Measurements from ENCODE around the gene CASP4. TPM values are rescaled to one million over a fixed set of nuclear protein-coding genes. Genes with fewer than 3 reads are reported as not detected.
A peak's percentile ranks its signal among the peaks of the same experiment; 100 is the strongest.

The CASP4 gene
- total and polyA plus RNA-seq, 7 donors, result 5.5 to 113 (median 11.8) TPM

- DNase-seq (no peak), ATAC-seq (no peak)
- H3K36me3 ChIP-seq (ENCODE audit: insufficient read depth in 1 of 2, low read depth in 1 of 2), result no peaks in the 10 kb centered on the region
- H3K4me1 ChIP-seq, result no peaks in the 10 kb centered on the region
- no peaks in the 10 kb centered on the region for H3K27me3 ChIP-seq (ENCODE audit: insufficient read depth in 3 of 3, low read length in 2 of 3)
- intact Hi-C loops (cut with DNase I), result no loop called here
- H3K27ac ChIP-seq, result no peak overlapping the region
- TF ChIP-seq CTCF (IDR thresholded peaks at IDR 0.05), result no peak
- H3K9me3 ChIP-seq, result no peaks in the 10 kb centered on the region
- no peak overlapping the region for H3K4me3 ChIP-seq
These were observed 69.1 kb downstream of the CASP4 start for GRCh38 chr11:104899226-104899625.

GRCh38 chr11:104898685-104899013 lies 69.7 kb downstream of the CASP4 start:
- intact Hi-C loops (cut with DNase I), result no loop called here
- H3K4me1 ChIP-seq, result no peaks in the 10 kb centered on the region
- H3K4me3 ChIP-seq, result peak overlapping the region; percentile 26
- TF ChIP-seq CTCF (IDR thresholded peaks at IDR 0.05), result no peak
- DNase-seq, result no peak
- WGBS, 3 donors, result 42 to 64% (median 43%) methylated on average over 1 of the region's 1 CpG
- H3K27ac ChIP-seq, result no peak overlapping the region
- no peak for ATAC-seq
- H3K36me3 ChIP-seq (ENCODE audit: insufficient read depth in 1 of 2, low read depth in 1 of 2), result no peaks in the 10 kb centered on the region
- H3K9me3 ChIP-seq, result no peaks in the 10 kb centered on the region
- no peaks in the 10 kb centered on the region for H3K27me3 ChIP-seq (ENCODE audit: insufficient read depth in 3 of 3, low read length in 2 of 3)

GRCh38 chr11:104897891-104898684 lies 70.3 kb downstream of the CASP4 start, which contains the start of gene CASP12:
CASP12 (minus strand) TSS chr11:104898460.
- ATAC-seq, result peak in 1 of 4 donors; percentile 37
- no peak for TF ChIP-seq CTCF (IDR thresholded peaks at IDR 0.05)
- Histone ChIP-seq H3K4me3 (peak within 1 kb of the TSS; percentile 26), H3K9me3 (no peaks in the 10 kb centered on the region), H3K27me3 (ENCODE audit: insufficient read depth in 3 of 3, low read length in 2 of 3) (no peaks in the 10 kb centered on the region), H3K4me1 (no peaks in the 10 kb centered on the region), H3K36me3 (ENCODE audit: insufficient read depth in 1 of 2, low read depth in 1 of 2) (no peaks in the 10 kb centered on the region), H3K27ac (peak within 1 kb of the TSS; percentile 1)
- intact Hi-C loops (cut with DNase I), result no loop called here
- WGBS, 3 donors, result 46 to 51% (median 48%) methylated on average over 9 of the region's 9 CpGs
- DNase-seq, result no peak

GRCh38 chr11:104895634-104896033 lies 72.7 kb downstream of the CASP4 start:
- DNase-seq, result no peak
- Histone ChIP-seq H3K4me1 (no peaks in the 10 kb centered on the region), H3K27ac (no peak overlapping the region), H3K4me3 (no peak overlapping the region), H3K27me3 (ENCODE audit: insufficient read depth in 3 of 3, low read length in 2 of 3) (no peaks in the 10 kb centered on the region), H3K36me3 (ENCODE audit: insufficient read depth in 1 of 2, low read depth in 1 of 2) (no peaks in the 10 kb centered on the region), H3K9me3 (no peaks in the 10 kb centered on the region)
- TF ChIP-seq CTCF (IDR thresholded peaks at IDR 0.05), result no peak
- ATAC-seq, result no peak
- intact Hi-C loops (cut with DNase I), result no loop called here
- 25 to 30% (median 28%) methylated on average over 2 of the region's 2 CpGs for WGBS, 3 donors

- H3K9me3 ChIP-seq, result no peaks in the 10 kb centered on the region
- H3K4me1 ChIP-seq, result no peaks in the 10 kb centered on the region
- no peak for TF ChIP-seq CTCF (IDR thresholded peaks at IDR 0.05)
- ATAC-seq (no peak), DNase-seq (no peak)
- no peaks in the 10 kb centered on the region for H3K27me3 ChIP-seq (ENCODE audit: insufficient read depth in 3 of 3, low read length in 2 of 3)
- no peaks in the 10 kb centered on the region for H3K36me3 ChIP-seq (ENCODE audit: insufficient read depth in 1 of 2, low read depth in 1 of 2)
- H3K27ac ChIP-seq, result no peak overlapping the region
- H3K4me3 ChIP-seq, result no peak overlapping the region
- intact Hi-C loops (cut with DNase I), result no loop called here
- 97 to 100% (median 97%) methylated on average over 1 of the region's 1 CpG for WGBS, 3 donors
These were observed 74.5 kb downstream of the CASP4 start for GRCh38 chr11:104893876-104894275.
